Ishikawa (cell line): ENCODE data around the gene TMEM40.

ENCODE experiments used
- CEBPB ChIP-seq: IDR thresholded peaks from 2 replicates; pipeline ENCODE4 v1.6.1; 2012
- CREB1 ChIP-seq: IDR thresholded peaks from 2 replicates; pipeline ENCODE4 v1.6.1; 2012; ENCODE audit warnings: low read depth
- EGR1 ChIP-seq: IDR thresholded peaks from 2 replicates; pipeline ENCODE4 v1.6.1; 2012
- EP300 ChIP-seq: IDR thresholded peaks from 2 replicates; pipeline ENCODE4 v1.6.1; 2012; ENCODE audit warnings: borderline replicate concordance
- FOXM1 ChIP-seq: IDR thresholded peaks from 2 replicates; pipeline ENCODE4 v1.6.1; 2012; ENCODE audit warnings: low read depth, borderline replicate concordance
- NFIC ChIP-seq: IDR thresholded peaks from 2 replicates; pipeline ENCODE4 v1.6.1; 2012
- RAD21 ChIP-seq: IDR thresholded peaks from 2 replicates; pipeline ENCODE4 v1.6.1; 2012; ENCODE audit warnings: low read depth
- TAF1 ChIP-seq: IDR thresholded peaks from 2 replicates; pipeline ENCODE4 v1.6.1; 2012; ENCODE audit warnings: low read depth, mild to moderate bottlenecking
- TCF12 ChIP-seq: IDR thresholded peaks from 2 replicates; pipeline ENCODE4 v1.6.1; 2012; ENCODE audit warnings: low read depth
- TEAD4 ChIP-seq: IDR thresholded peaks from 2 replicates; pipeline ENCODE4 v1.6.1; 2012
- YY1 ChIP-seq: IDR thresholded peaks from 2 replicates; pipeline ENCODE4 v1.6.1; 2012; ENCODE audit warnings: low read depth
- ZBTB7A ChIP-seq: IDR thresholded peaks from 2 replicates; pipeline ENCODE4 v1.6.1; 2012; ENCODE audit warnings: low read depth
- TF ChIP-seq, protein P1 (sequence below): IDR thresholded peaks from 2 replicates; pipeline ENCODE4 v1.6.1; 2012; ENCODE audit warnings: low read depth, mild to moderate bottlenecking
- TF ChIP-seq, protein P2 (sequence below): IDR thresholded peaks from 2 replicates; pipeline ENCODE4 v1.6.1; 2012
- TF ChIP-seq, protein P3 (sequence below): IDR thresholded peaks from 2 replicates; pipeline ENCODE4 v1.6.1; 2012

Gene TMEM40

DNA sequence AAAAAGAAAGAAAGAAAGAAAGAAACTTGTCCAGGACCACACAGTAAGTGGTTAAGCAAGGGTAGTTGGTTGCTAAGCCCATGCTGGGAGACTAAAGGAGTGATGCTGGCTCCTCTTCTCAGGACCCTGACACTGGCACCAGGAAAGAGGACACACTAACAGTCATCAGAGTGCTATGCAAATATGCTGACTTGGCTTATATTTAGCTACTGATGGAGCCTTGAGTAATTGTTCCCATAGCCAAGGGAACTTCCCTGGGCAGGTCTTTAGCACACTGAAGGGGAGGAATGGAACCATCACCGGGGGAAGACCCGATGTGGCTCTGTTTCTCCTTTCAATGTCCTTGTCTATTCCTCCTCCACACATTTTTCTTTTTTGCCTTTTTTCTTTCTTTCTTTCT lies 6.2 kb downstream of the TMEM40 start:
- TF ChIP-seq, protein P1, sequence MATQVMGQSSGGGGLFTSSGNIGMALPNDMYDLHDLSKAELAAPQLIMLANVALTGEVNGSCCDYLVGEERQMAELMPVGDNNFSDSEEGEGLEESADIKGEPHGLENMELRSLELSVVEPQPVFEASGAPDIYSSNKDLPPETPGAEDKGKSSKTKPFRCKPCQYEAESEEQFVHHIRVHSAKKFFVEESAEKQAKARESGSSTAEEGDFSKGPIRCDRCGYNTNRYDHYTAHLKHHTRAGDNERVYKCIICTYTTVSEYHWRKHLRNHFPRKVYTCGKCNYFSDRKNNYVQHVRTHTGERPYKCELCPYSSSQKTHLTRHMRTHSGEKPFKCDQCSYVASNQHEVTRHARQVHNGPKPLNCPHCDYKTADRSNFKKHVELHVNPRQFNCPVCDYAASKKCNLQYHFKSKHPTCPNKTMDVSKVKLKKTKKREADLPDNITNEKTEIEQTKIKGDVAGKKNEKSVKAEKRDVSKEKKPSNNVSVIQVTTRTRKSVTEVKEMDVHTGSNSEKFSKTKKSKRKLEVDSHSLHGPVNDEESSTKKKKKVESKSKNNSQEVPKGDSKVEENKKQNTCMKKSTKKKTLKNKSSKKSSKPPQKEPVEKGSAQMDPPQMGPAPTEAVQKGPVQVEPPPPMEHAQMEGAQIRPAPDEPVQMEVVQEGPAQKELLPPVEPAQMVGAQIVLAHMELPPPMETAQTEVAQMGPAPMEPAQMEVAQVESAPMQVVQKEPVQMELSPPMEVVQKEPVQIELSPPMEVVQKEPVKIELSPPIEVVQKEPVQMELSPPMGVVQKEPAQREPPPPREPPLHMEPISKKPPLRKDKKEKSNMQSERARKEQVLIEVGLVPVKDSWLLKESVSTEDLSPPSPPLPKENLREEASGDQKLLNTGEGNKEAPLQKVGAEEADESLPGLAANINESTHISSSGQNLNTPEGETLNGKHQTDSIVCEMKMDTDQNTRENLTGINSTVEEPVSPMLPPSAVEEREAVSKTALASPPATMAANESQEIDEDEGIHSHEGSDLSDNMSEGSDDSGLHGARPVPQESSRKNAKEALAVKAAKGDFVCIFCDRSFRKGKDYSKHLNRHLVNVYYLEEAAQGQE, result no peak
- TF ChIP-seq NFIC, result no peak
- TF ChIP-seq TCF12, result no peak
- no peak for TF ChIP-seq FOXM1
- TF ChIP-seq YY1, result no peak
- TF ChIP-seq CREB1, result no peak
- no peak for TF ChIP-seq ZBTB7A

DNA sequence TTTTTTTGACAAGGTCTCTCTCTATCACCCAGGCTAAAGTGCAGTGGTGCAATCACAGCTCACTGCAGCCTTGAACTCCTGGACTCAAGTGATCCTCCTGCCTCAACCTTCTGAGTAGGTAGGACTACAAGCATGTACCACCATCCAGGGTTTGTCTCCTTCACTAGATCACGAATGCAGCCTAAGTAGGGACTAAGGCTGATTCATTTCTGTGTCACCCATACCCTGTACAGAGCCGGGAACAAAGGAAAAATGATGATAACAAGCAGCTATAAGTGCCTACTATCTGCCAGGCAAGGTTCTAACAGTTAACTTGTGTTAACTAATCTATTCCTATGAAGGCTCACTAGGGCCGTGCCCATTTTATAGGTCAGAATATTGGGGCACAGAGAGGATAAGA lies 7.0 kb downstream of the TMEM40 start:
- no peak for TF ChIP-seq ZBTB7A
- TF ChIP-seq TCF12, result no peak
- TF ChIP-seq EP300, result no peak
- TF ChIP-seq CEBPB, result no peak
- TF ChIP-seq CREB1, result no peak
- TF ChIP-seq, protein P1, result no peak
- no peak for TF ChIP-seq NFIC
- TF ChIP-seq, protein P2, sequence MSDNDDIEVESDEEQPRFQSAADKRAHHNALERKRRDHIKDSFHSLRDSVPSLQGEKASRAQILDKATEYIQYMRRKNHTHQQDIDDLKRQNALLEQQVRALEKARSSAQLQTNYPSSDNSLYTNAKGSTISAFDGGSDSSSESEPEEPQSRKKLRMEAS, result no peak
- no peak for TF ChIP-seq TEAD4
- TF ChIP-seq TAF1, result no peak
- TF ChIP-seq EGR1, result no peak
- no peak for TF ChIP-seq RAD21
- TF ChIP-seq, protein P3, sequence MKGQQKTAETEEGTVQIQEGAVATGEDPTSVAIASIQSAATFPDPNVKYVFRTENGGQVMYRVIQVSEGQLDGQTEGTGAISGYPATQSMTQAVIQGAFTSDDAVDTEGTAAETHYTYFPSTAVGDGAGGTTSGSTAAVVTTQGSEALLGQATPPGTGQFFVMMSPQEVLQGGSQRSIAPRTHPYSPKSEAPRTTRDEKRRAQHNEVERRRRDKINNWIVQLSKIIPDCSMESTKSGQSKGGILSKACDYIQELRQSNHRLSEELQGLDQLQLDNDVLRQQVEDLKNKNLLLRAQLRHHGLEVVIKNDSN, result no peak
- no peak for TF ChIP-seq YY1
- TF ChIP-seq FOXM1, result no peak

DNA sequence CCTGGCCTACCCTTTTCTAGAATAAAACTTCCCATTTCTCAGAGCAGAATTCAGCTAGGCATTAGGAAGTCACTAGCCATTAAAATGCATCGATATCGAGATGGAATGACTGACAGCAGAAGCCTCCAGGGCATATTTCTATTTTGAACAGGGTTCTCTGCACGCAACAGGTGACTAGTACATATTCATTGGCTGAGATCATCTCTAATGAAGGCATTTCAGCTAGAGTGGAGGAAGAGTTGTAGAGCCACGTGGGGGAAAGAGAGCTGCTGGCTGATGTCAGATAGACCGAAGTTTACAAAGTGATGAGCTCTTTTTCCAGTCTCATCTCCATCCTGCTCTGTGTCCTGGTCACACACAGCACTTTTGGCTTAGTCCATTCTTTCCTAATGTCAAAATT lies 7.5 kb downstream of the TMEM40 start:
- TF ChIP-seq ZBTB7A (no peak), CEBPB (no peak), CREB1 (no peak), EGR1 (no peak), FOXM1 (no peak), RAD21 (no peak), TAF1 (no peak), TCF12 (no peak)
- TF ChIP-seq, protein P1, result no peak

DNA sequence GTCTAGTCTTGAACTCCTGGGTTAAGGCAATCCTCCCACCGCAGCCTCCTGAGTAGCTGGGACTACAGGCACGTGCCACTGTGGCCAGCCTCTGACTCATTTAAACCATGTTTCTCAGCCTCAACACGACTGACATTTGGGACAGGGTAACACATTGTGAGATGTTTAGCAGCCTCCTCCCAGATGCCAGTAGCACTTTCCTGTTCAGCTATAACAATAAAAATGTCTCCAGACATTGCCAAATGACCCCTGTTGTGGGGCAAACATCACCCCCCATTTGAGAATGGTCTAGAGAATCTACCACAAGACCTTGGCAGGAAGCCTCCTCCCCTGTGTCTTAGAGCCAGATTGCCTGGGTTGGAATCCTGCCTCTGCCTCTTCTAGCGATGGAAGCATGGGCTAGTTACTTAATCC lies 8.4 kb downstream of the TMEM40 start:
- no peak for TF ChIP-seq EGR1
- no peak for TF ChIP-seq EP300
- no peak for TF ChIP-seq TEAD4

DNA sequence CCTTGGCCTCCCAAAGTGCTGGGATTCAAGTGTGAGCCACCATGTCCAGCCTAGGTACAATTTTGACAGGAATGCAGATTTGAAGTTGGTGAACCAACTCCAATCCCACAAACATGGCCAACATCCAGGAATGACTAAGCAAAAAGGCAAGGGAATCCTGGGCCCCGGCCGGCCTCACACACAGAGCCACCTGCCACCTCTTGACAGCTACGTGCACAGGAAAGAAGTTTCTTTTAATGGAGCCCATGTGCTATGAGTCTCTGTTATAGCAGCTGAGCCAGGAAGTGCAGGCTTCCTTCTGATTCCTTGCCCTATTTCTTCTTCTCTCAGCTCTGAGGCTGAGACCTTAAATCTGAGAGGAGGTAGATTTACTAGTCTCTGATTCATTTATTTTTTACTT lies 8.8 kb downstream of the TMEM40 start:
- TF ChIP-seq, protein P3, result peak; percentile 41; the same call in 1 of the 2 replicates
- TF ChIP-seq NFIC (0 out of 2 replicates have a peak, but pooled peaks have one; percentile 24), YY1 (no peak), EGR1 (no peak), TEAD4 (peak; percentile 20; the same call in 1 of the 2 replicates), RAD21 (no peak)
- TF ChIP-seq, protein P2, result peak; percentile 68
